Natural killer cell (primary cell): ENCODE measurements around the gene CNDP2. TPM values are rescaled to one million over a fixed set of nuclear protein-coding genes. Genes with fewer than 3 reads are reported as not detected.
A peak's percentile ranks its signal among the peaks of the same experiment; 100 is the strongest.

Experiments
- ATAC-seq, 3 donors: fragments of 150-1000 bp in 2 of 3; fragments of 200-7000 bp in 1 of 3; cut with Tn5 transposase; 1 replicate in 1 of 3; 2 replicates in 2 of 3; pipeline ENCODE4 v1.10.0; 2021; ENCODE audit warnings: mild to moderate bottlenecking in 2 of 3, moderate library complexity in 2 of 3
- DNase-seq, 2 donors: peaks; one replicate each; pipeline versions ENCODE4 v3.0.0 to v3.0.0-alpha.2; 2013 to 2021; ENCODE audit warnings: mixed read lengths in 1 of 2
- H3K27ac ChIP-seq: one replicate; pipeline ENCODE4 v1.5.1; 2013; ENCODE audit warnings: mild to moderate bottlenecking, low read length
- H3K27me3 ChIP-seq: one replicate; pipeline ENCODE4 v1.6.1; 2013; ENCODE audit warnings: low read length; ENCODE audit not compliant: control insufficient read depth, insufficient read depth
- H3K36me3 ChIP-seq: one replicate; pipeline ENCODE4 v1.6.1; 2013; ENCODE audit warnings: low read length; ENCODE audit not compliant: control insufficient read depth, insufficient read depth
- H3K4me1 ChIP-seq: one replicate; pipeline ENCODE4 v1.6.1; 2013; ENCODE audit warnings: low read length; ENCODE audit not compliant: control insufficient read depth, insufficient read depth
- H3K4me3 ChIP-seq: one replicate; pipeline ENCODE4 v1.5.1; 2013; ENCODE audit warnings: low read length
- H3K9me3 ChIP-seq: one replicate; pipeline ENCODE4 v1.6.1; 2013; ENCODE audit warnings: low read length; ENCODE audit not compliant: control insufficient read depth, insufficient read depth
- H3K27ac Mint-ChIP-seq, 2 donors: one replicate each; pipeline ENCODE4 v1.8.0; 2022; ENCODE audit warnings: mild to moderate bottlenecking in 2 of 2, mixed read lengths in 2 of 2, moderate library complexity in 1 of 2
- H3K27me3 Mint-ChIP-seq, 2 donors: one replicate each; pipeline ENCODE4 v1.8.0; 2022; ENCODE audit warnings: low read depth in 2 of 2, mixed read lengths in 2 of 2
- H3K36me3 Mint-ChIP-seq: one replicate; pipeline ENCODE4 v1.8.0; 2022; ENCODE audit warnings: mixed read lengths
- H3K4me1 Mint-ChIP-seq, 2 donors: one replicate each; pipeline ENCODE4 v1.8.0; 2022; ENCODE audit warnings: mixed read lengths in 2 of 2
- H3K4me3 Mint-ChIP-seq: one replicate; pipeline ENCODE4 v1.8.0; 2022; ENCODE audit warnings: mild to moderate bottlenecking, moderate library complexity, mixed read lengths
- H3K9me3 Mint-ChIP-seq, 2 donors: one replicate each; pipeline ENCODE4 v1.8.0; 2022; ENCODE audit warnings: mixed read lengths in 2 of 2
- CTCF ChIP-seq: fragments of 200-600 bp; IDR thresholded peaks from one replicate; pipeline ENCODE4 v1.8.0; 2022; ENCODE audit warnings: antibody characterized with exemption
- WGBS: methylation state at CpG from one replicate; pipeline ENCODE4 v1.1.7; 2013; ENCODE audit warnings: missing lambda C conversion rate; ENCODE audit not compliant: insufficient coverage; 5-methylcytosine and 5-hydroxymethylcytosine counted together
- intact Hi-C: fragments of 100-400 bp; cut with micrococcal nuclease; formaldehyde crosslinking; loops from one replicate; pipeline ENCODE4 v1.14.2; 2022
- total RNA-seq, 4 donors: library from RNA; stranded (reverse); fragments of 120-200 nt in 1 of 4; gene quantifications; one replicate each; pipeline versions ENCODE4 v1.2.3 to v1.2.4, GENCODE V29; 2013 to 2022

The CNDP2 gene
- total RNA-seq, 3 donors from 2014 or later (not counting 1 experiment from before 2014, with no cell fraction given), result 147 to 167 (median 153) TPM

GRCh38 chr18:74493689-74494088 is 2.5 kb upstream of the CNDP2 start:
- peak; percentile 30 to 49 (median 39) for ATAC-seq
- intact Hi-C loops, result loop anchor here (1.0 kb wide), 3 partner anchors 140 to 297 kb away; no protein-coding TSS in a partner anchor
- no peaks in the 10 kb centered on the region for H3K9me3 Mint-ChIP-seq
- no peaks in the 10 kb centered on the region for H3K36me3 Mint-ChIP-seq
- WGBS, result 76% methylated on average over 1 of the region's 1 CpG
- H3K4me1 ChIP-seq, result peaks cover 25% of the 10 kb centered on the region
- H3K27ac Mint-ChIP-seq, result peak overlapping the region; percentile 37 to 96
- H3K4me1 Mint-ChIP-seq, result peaks cover 25 to 28% of the 10 kb centered on the region in 2 donors
- peak; percentile 25 to 87 for DNase-seq
- peak; percentile 57 for TF ChIP-seq CTCF
- no peak overlapping the region for H3K27ac ChIP-seq
- H3K4me3 Mint-ChIP-seq, result no peak overlapping the region
- no peak overlapping the region for H3K4me3 ChIP-seq
- H3K36me3 ChIP-seq, result no peaks in the 10 kb centered on the region
- no peaks in the 10 kb centered on the region for H3K27me3 Mint-ChIP-seq
- H3K27me3 ChIP-seq, result no peaks in the 10 kb centered on the region
- no peaks in the 10 kb centered on the region for H3K9me3 ChIP-seq

GRCh38 chr18:74494514-74494913 is 1.6 kb upstream of the CNDP2 start:
- Mint-ChIP-seq H3K4me1 (peaks cover 33 to 36% of the 10 kb centered on the region in 2 donors), H3K9me3 (no peaks in the 10 kb centered on the region), H3K36me3 (no peaks in the 10 kb centered on the region), H3K27me3 (no peaks in the 10 kb centered on the region), H3K4me3 (peak overlapping the region; percentile 73), H3K27ac (peak overlapping the region; percentile 58 to 96)
- Histone ChIP-seq H3K27ac (no peak overlapping the region), H3K4me1 (peaks cover 31% of the 10 kb centered on the region), H3K36me3 (no peaks in the 10 kb centered on the region), H3K27me3 (no peaks in the 10 kb centered on the region), H3K9me3 (no peaks in the 10 kb centered on the region), H3K4me3 (no peak overlapping the region)
- TF ChIP-seq CTCF, result no peak
- no peak for DNase-seq
- intact Hi-C loops, result no loop called here
- WGBS, result no CpG with 5 or more reads among the region's 1 CpG
- ATAC-seq, result no peak

GRCh38 chr18:74496508-74497323 is 553 bp downstream of the CNDP2 start:
- Mint-ChIP-seq H3K27ac (peak overlapping the region; percentile 96 to 98), H3K36me3 (no peaks in the 10 kb centered on the region), H3K27me3 (no peaks in the 10 kb centered on the region), H3K4me3 (peak overlapping the region; percentile 95), H3K4me1 (peaks cover 44 to 47% of the 10 kb centered on the region in 2 donors), H3K9me3 (no peaks in the 10 kb centered on the region)
- TF ChIP-seq CTCF, result no peak
- H3K9me3 ChIP-seq, result no peaks in the 10 kb centered on the region
- H3K27ac ChIP-seq, result peak overlapping the region; percentile 81
- no peaks in the 10 kb centered on the region for H3K27me3 ChIP-seq
- DNase-seq (peak in 1 of 2 donors; percentile 63), ATAC-seq (peak; percentile 11 to 14 (median 13))
- intact Hi-C loops, result loop anchor here (2.0 to 5.0 kb wide), 2 partner anchors 204 to 1996 kb away; no protein-coding TSS in a partner anchor
- 6% methylated on average over 48 of the region's 48 CpGs for WGBS
- H3K4me1 ChIP-seq, result peaks cover 45% of the 10 kb centered on the region
- peaks cover 6% of the 10 kb centered on the region for H3K36me3 ChIP-seq
- peak overlapping the region; percentile 56 for H3K4me3 ChIP-seq
